Kidney epithelial cell (primary cell): ENCODE results near the gene PXDN. TPM values are rescaled to one million over a fixed set of nuclear protein-coding genes. Genes with fewer than 3 reads are reported as not detected.

ENCODE experiments used
- DNase-seq: peaks from one replicate; pipeline ENCODE4 v3.0.0-alpha.2; 2010; ENCODE audit warnings: low read depth
- H3K27me3 ChIP-seq: 2 replicates; pipeline ENCODE4 v1.6.0; 2011; ENCODE audit warnings: low read length; ENCODE audit not compliant: control insufficient read depth, insufficient read depth
- H3K36me3 ChIP-seq: 2 replicates; pipeline ENCODE4 v1.5.1; 2011; ENCODE audit warnings: low read length; ENCODE audit not compliant: control insufficient read depth, insufficient read depth
- H3K4me3 ChIP-seq: 2 replicates; pipeline ENCODE4 v1.5.1; 2011; ENCODE audit warnings: low read depth, mild to moderate bottlenecking, control low read depth, low read length
- total RNA-seq: library from RNA; depleted of rRNA; stranded (reverse); fragments of >200 nt; gene quantifications from 2 replicates; pipeline ENCODE4 v1.2.3, GENCODE V29; 2015
- TF ChIP-seq, protein P1 (sequence below): IDR thresholded peaks from 2 replicates; pipeline ENCODE4 v1.5.1; 2011; ENCODE audit warnings: mild to moderate bottlenecking, moderate library complexity, low read length, control low read depth, inconsistent platforms; ENCODE audit not compliant: insufficient read depth, poor library complexity, severe bottlenecking

The PXDN gene
- total RNA-seq, 1 donor from 2014 or later = 287 TPM

DNA sequence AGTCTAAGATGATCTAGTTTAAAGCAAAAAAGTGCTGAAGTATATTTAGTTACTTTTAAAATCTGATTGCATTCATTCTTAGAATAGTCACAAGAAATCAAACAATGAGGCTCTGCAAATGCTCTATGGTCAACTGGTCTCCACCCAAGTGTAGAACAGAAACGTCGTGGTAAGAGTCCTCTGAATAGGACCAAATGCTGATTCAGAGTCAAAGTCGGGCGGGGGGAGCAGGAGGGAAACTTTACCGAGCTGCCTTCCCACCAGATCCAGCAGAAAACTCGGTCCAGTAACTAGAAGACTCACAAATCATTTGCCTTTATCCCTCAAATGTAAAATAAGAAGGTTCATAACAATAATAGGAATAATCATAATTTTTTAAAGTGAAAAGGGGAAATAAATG, 46.2 kb upstream of the PXDN start:
- Histone ChIP-seq H3K36me3 (no peaks in the 10 kb centered on the region), H3K27me3 (peaks cover 6% of the 10 kb centered on the region), H3K4me3 (no peak overlapping the region)
- DNase-seq = no peak
- TF ChIP-seq, protein P1, sequence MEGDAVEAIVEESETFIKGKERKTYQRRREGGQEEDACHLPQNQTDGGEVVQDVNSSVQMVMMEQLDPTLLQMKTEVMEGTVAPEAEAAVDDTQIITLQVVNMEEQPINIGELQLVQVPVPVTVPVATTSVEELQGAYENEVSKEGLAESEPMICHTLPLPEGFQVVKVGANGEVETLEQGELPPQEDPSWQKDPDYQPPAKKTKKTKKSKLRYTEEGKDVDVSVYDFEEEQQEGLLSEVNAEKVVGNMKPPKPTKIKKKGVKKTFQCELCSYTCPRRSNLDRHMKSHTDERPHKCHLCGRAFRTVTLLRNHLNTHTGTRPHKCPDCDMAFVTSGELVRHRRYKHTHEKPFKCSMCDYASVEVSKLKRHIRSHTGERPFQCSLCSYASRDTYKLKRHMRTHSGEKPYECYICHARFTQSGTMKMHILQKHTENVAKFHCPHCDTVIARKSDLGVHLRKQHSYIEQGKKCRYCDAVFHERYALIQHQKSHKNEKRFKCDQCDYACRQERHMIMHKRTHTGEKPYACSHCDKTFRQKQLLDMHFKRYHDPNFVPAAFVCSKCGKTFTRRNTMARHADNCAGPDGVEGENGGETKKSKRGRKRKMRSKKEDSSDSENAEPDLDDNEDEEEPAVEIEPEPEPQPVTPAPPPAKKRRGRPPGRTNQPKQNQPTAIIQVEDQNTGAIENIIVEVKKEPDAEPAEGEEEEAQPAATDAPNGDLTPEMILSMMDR = no peak

DNA sequence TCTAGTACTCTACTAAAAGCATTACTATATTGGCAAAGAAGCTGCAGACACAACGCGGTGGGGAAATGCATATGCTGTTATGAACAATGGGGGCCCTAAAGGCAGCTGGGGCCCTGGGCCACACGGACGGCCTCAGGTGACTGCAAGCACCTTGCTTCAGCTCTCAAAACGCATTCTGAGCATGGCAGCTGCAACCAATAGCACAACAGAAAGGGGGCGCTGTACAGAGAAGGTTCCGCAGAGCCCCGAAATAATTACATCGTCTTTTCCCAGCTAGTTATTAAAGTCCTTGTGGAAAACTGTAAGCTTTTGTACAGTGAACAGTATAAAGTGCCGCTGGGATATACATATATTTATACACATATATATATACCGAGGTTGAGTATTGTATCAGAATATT, 45.3 kb upstream of the PXDN start:
- TF ChIP-seq, protein P1 = peak; percentile 7
- peaks cover 6% of the 10 kb centered on the region for H3K27me3 ChIP-seq

DNA sequence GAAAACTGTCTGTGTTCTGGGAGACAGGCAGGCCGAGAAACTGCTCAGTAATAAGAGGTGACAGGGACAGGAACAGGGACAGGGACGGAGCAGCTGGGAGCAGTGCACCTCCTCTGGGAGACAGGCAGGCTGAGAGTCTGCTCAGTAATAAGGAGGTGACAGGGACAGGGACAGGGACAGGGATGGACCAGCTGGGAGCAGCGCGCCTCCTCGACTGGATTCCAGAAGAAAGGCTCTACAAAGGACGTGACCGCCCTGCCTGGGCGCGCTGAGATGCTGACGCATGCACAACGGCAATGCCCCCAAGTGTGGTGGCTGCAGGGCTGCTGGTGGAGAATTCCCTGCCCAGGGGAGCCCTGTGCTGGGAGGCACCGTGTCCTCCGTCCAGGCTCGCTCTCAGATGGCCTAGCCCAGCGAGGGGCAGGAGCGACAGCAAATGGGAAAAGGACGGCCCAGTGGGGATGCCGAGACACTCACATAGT, 44.2 kb upstream of the PXDN start:
- Histone ChIP-seq H3K4me3 (no peak overlapping the region), H3K27me3 (peaks cover 12% of the 10 kb centered on the region), H3K36me3 (no peaks in the 10 kb centered on the region)
- TF ChIP-seq, protein P1 = no peak
- no peak for DNase-seq

More for the DNA sequence above, 45.3 kb upstream of the PXDN start:
- no peak for DNase-seq
- H3K4me3 ChIP-seq = no peak overlapping the region
- no peaks in the 10 kb centered on the region for H3K36me3 ChIP-seq

DNA sequence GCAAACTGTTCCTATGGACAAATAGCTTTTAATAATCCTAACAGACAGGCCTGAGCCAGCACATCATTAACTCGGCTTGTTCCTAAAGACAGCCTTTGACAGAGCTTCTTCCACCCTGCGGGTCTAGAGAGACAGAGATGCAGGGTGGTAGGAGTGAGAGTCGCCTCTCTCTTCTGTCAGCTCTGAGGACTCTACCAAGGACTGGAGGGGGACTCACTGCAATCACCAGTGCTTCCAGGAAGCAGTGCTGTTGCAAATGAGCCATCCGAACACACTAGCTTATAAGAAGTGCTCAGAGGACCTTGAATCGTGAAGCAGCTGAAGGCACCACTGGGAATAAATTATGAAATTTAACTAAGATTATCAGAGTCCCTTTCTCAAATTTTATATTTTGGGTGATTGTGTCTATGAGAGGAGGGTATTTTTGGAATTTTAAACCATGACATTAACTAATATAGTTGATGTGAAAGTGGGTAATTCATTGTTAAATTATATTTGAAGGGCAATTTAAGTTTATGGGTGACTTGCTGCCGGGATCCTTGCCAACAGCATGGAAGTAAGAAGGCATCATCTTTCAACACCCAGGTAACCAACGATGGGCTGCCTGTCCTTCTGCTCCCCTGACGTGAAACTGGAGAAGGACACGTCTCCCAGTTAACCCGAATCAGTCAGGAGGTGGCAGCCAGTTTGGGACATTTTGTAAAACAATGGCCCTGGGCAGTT, 43.6 kb upstream of the PXDN start:
- Histone ChIP-seq H3K27me3 (peaks cover 12% of the 10 kb centered on the region), H3K4me3 (no peak overlapping the region), H3K36me3 (no peaks in the 10 kb centered on the region)
- DNase-seq = no peak
- TF ChIP-seq, protein P1 = no peak

DNA sequence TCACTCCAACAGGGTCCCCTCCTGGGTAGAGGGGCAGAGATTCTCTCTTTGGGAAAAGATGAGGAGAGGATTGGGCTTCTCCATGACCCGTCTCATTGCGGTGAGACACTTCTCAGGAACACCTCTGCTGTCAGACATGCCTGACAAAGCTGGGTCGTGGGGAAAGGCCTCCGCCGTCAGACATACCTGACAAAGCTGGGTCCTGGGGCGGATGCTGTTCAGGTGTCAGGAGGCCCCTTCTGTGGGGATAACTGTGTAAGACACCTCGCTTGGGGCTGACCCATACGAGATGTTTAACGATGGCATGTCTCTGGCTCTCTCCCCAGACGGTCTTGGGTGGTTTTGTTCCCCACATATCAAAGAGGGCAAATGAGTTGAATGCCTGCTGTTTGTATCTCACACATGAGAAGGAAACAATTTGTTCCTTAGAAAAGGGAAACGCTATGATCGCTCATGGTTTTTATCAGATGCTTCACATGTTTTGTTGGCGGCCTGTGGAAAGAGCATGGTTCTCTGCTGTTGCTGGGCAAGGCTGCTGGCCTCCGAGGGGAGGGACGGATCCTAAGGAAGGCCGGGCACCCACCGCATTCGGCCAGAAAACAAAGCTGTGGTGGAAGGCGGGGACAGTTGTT, 40.8 kb upstream of the PXDN start:
- Histone ChIP-seq H3K27me3 (peaks cover 15% of the 10 kb centered on the region), H3K36me3 (no peaks in the 10 kb centered on the region), H3K4me3 (no peak overlapping the region)
- TF ChIP-seq, protein P1 = no peak
- DNase-seq = no peak
